IMR-90 (cell line): Measurements from ENCODE around the gene GRIPAP1. TPM values are rescaled to one million over a fixed set of nuclear protein-coding genes. Genes with fewer than 3 reads are reported as not detected.

Experiments
- ATAC-seq: fragments of 200-7000 bp; cut with Tn5 transposase; 2 replicates; pipeline ENCODE4 v1.9.1; 2020; ENCODE audit warnings: low read depth, mild to moderate bottlenecking, moderate library complexity
- BruUV-seq: library from RNA; stranded (reverse); fragments of 400-500 nt; replicated peaks from 2 replicates; lab custom pipeline; 2021; lab: Mats Ljungman, UMichigan
- CTCF ChIA-PET: fragments of 300-600 bp; formaldehyde crosslinking; extraction: SDS; loops from one replicate; lab custom pipeline; 2021; ENCODE audit warnings: antibody characterized with exemption; lab: Yijun Ruan, JAX
- POLR2A ChIA-PET: fragments of 300-600 bp; sonication (Branson Sonifier 250); formaldehyde crosslinking; loops from one replicate; lab custom pipeline; 2022; ENCODE audit warnings: antibody characterized with exemption; ENCODE audit not compliant: unreplicated experiment; lab: Charles Lee
- DNase-seq: peaks from one replicate; pipeline ENCODE4 v3.0.0; 2013
- H2AFZ ChIP-seq: replicated peaks from 2 replicates; pipeline ENCODE3; 2013; ENCODE audit warnings: low read length, mild to moderate bottlenecking; ENCODE audit not compliant: poor library complexity
- H2AK5ac ChIP-seq: 2 replicates; pipeline ENCODE4 v1.6.1; 2013; ENCODE audit warnings: low read depth, low read length, inconsistent platforms
- H2AK9ac ChIP-seq: replicated peaks from 2 replicates; pipeline ENCODE3; 2013; ENCODE audit warnings: mild to moderate bottlenecking, low read depth, low read length, moderate library complexity; ENCODE audit not compliant: poor library complexity
- H2BK120ac ChIP-seq: 2 replicates; pipeline ENCODE4 v1.6.1; 2013; ENCODE audit warnings: low read depth, low read length, inconsistent platforms
- H2BK15ac ChIP-seq: 3 replicates; pipeline ENCODE4 v1.6.1; 2013; ENCODE audit warnings: low read depth, low read length, inconsistent platforms
- H2BK20ac ChIP-seq: 2 replicates; pipeline ENCODE4 v1.6.1; 2013; ENCODE audit warnings: low read depth, mild to moderate bottlenecking, inconsistent platforms, low read length, moderate library complexity
- H2BK5ac ChIP-seq: 2 replicates; pipeline ENCODE4 v1.6.1; 2013; ENCODE audit warnings: mild to moderate bottlenecking, low read depth, low read length, inconsistent platforms; ENCODE audit not compliant: poor library complexity, severe bottlenecking
- H3K14ac ChIP-seq: replicated peaks from 2 replicates; pipeline ENCODE4 v1.6.1; 2013; ENCODE audit warnings: low read depth, low read length, inconsistent platforms
- H3K18ac ChIP-seq: 2 replicates; pipeline ENCODE4 v1.6.1; 2013; ENCODE audit warnings: low read depth, low read length, control low read depth
- H3K23ac ChIP-seq: 2 replicates; pipeline ENCODE4 v1.6.1; 2013; ENCODE audit warnings: low read depth, low read length, inconsistent platforms
- H3K27ac ChIP-seq: 2 replicates; pipeline ENCODE4 v1.5.1; 2013; ENCODE audit warnings: mild to moderate bottlenecking, control low read depth, low read length; ENCODE audit not compliant: insufficient read depth
- H3K27me3 ChIP-seq: 2 replicates; pipeline ENCODE4 v1.6.1; 2013; ENCODE audit warnings: low read length; ENCODE audit not compliant: control insufficient read depth, insufficient read depth
- H3K36me3 ChIP-seq: 2 replicates; pipeline ENCODE4 v1.6.1; 2013; ENCODE audit warnings: low read length, mixed read lengths; ENCODE audit not compliant: control insufficient read depth, insufficient read depth
- H3K4ac ChIP-seq: 2 replicates; pipeline ENCODE4 v1.6.1; 2013; ENCODE audit warnings: low read depth, low read length, inconsistent platforms
- H3K4me1 ChIP-seq: 2 replicates; pipeline ENCODE4 v1.6.1; 2013; ENCODE audit warnings: low read length, mixed read lengths; ENCODE audit not compliant: control insufficient read depth, insufficient read depth
- H3K4me2 ChIP-seq: 2 replicates; pipeline ENCODE4 v1.6.1; 2013; ENCODE audit warnings: low read depth, mild to moderate bottlenecking, control low read depth, low read length, moderate library complexity
- H3K4me3 ChIP-seq: 2 replicates; pipeline ENCODE4 v1.5.1; 2013; ENCODE audit warnings: low read depth, mild to moderate bottlenecking, control low read depth, low read length, moderate library complexity; ENCODE audit not compliant: insufficient read depth
- H3K56ac ChIP-seq: 2 replicates; pipeline ENCODE4 v1.6.1; 2013; ENCODE audit warnings: low read length, inconsistent platforms; ENCODE audit not compliant: insufficient read depth; ENCODE audit errors: extremely low read depth
- H3K79me1 ChIP-seq, 2 experiments: 2 replicates each; pipeline ENCODE4 v1.6.1; 2013; ENCODE audit warnings: low read length in 2 of 2, inconsistent platforms in 1 of 2, low read depth in 1 of 2
- H3K9ac ChIP-seq: 2 replicates; pipeline ENCODE4 v1.6.1; 2013; ENCODE audit warnings: low read depth, low read length, control low read depth
- H3K9me1 ChIP-seq: 2 replicates; pipeline ENCODE4 v1.6.1; 2013; ENCODE audit warnings: low read length, inconsistent platforms; ENCODE audit not compliant: insufficient read depth
- H3K9me3 ChIP-seq: 2 replicates; pipeline ENCODE4 v1.6.1; 2013; ENCODE audit warnings: low read length; ENCODE audit not compliant: control insufficient read depth, insufficient read depth
- H4K20me1 ChIP-seq: 2 replicates; pipeline ENCODE4 v1.6.1; 2013; ENCODE audit warnings: low read length, inconsistent platforms; ENCODE audit not compliant: insufficient read depth
- H4K5ac ChIP-seq: 2 replicates; pipeline ENCODE4 v1.6.1; 2013; ENCODE audit warnings: mild to moderate bottlenecking, low read depth, low read length, control low read depth
- H4K8ac ChIP-seq, 2 experiments: 2 replicates each; pipeline ENCODE4 v1.6.1; 2013; ENCODE audit warnings: low read depth in 2 of 2, low read length in 2 of 2, control low read depth in 1 of 2, inconsistent platforms in 1 of 2
- H4K91ac ChIP-seq: 2 replicates; pipeline ENCODE4 v1.6.1; 2013; ENCODE audit warnings: low read depth, low read length, inconsistent platforms; ENCODE audit not compliant: insufficient read depth
- CEBPB ChIP-seq: IDR thresholded peaks from 2 replicates; pipeline ENCODE4 v1.6.1; 2012; ENCODE audit warnings: low read depth, low read length, improper control_type of control experiment
- CHD1 ChIP-seq: IDR thresholded peaks from 2 replicates; pipeline ENCODE4 v1.6.1; 2012; ENCODE audit warnings: low read depth, low read length, improper control_type of control experiment
- FOS ChIP-seq: fragments of 150-350 bp; IDR thresholded peaks from 2 replicates; pipeline ENCODE4 v1.6.1; 2016; ENCODE audit warnings: low read depth, low read length
- MAFK ChIP-seq: IDR thresholded peaks from 2 replicates; pipeline ENCODE4 v1.6.1; 2012; ENCODE audit warnings: low read depth, low read length, improper control_type of control experiment
- MAZ ChIP-seq: IDR thresholded peaks from 2 replicates; pipeline ENCODE4 v1.6.1; 2012; ENCODE audit warnings: low read depth, mild to moderate bottlenecking, low read length, improper control_type of control experiment, moderate library complexity, borderline replicate concordance
- NFE2L2 ChIP-seq: fragments of 150-350 bp; IDR thresholded peaks from 2 replicates; pipeline ENCODE4 v1.6.1; 2016; ENCODE audit warnings: low read depth, mild to moderate bottlenecking, low read length
- POLR2A ChIP-seq: IDR thresholded peaks from 2 replicates; pipeline ENCODE4 v1.6.1; 2012; ENCODE audit warnings: mild to moderate bottlenecking, low read depth, low read length
- RAD21 ChIP-seq: IDR thresholded peaks from 2 replicates; pipeline ENCODE4 v1.6.1; 2012; ENCODE audit warnings: low read length, improper control_type of control experiment
- RCOR1 ChIP-seq: IDR thresholded peaks from 2 replicates; pipeline ENCODE4 v1.6.1; 2012; ENCODE audit warnings: mild to moderate bottlenecking, low read length, improper control_type of control experiment; ENCODE audit not compliant: insufficient replicate concordance
- SMC3 ChIP-seq: fragments of 150-350 bp; IDR thresholded peaks from 2 replicates; pipeline ENCODE4 v1.6.1; 2016; ENCODE audit warnings: low read depth, mild to moderate bottlenecking, antibody characterized with exemption, low read length, moderate library complexity
- WGBS, 2 experiments: methylation state at CpG; one replicate each; pipeline versions ENCODE4 v1.1.5 to v1.1.7; 2013; ENCODE audit warnings: missing lambda C conversion rate in 2 of 2; ENCODE audit not compliant: insufficient read length in 1 of 2; ENCODE audit errors: extremely low coverage in 2 of 2; 5-methylcytosine and 5-hydroxymethylcytosine counted together
- dilution Hi-C: fragments of 300-500 bp; cut with HindIII; formaldehyde crosslinking; loops from one replicate; pipeline ENCODE4 v1.14.3; 2018; ENCODE audit warnings: low sequenced_read_pairs; ENCODE audit not compliant: unreplicated experiment
- in situ Hi-C: fragments of 300-500 bp; cut with MboI; formaldehyde crosslinking; loops from 3 replicates; pipeline ENCODE4 v1.14.3; 2019; ENCODE audit warnings: low sequenced_read_pairs, inconsistent platforms, mixed read lengths
- intact Hi-C: fragments of 100-400 bp; cut with micrococcal nuclease; formaldehyde crosslinking; loops from 2 replicates; pipeline ENCODE4 v1.10.0; 2022
- polyA plus RNA-seq, 3 experiments: library from polyadenylated mRNA; depleted of rRNA; stranded (reverse); fragments of >200 nt; gene quantifications; 2 replicates each; pipeline ENCODE4 v1.2.3, GENCODE V29; 2012; ENCODE audit warnings: low replicate concordance in 1 of 3
- total RNA-seq: library from RNA; depleted of rRNA; stranded (reverse); fragments of >200 nt; gene quantifications from 2 replicates; pipeline ENCODE4 v1.2.3, GENCODE V29; 2012
- TF ChIP-seq, protein P1 (sequence below): conservative IDR thresholded peaks from 2 replicates; pipeline ENCODE4 v1.5.1; 2012; ENCODE audit warnings: mild to moderate bottlenecking, low read depth, low read length, improper control_type of control experiment
- TF ChIP-seq, protein P2 (sequence below): fragments of 150-350 bp; IDR thresholded peaks from 2 replicates; pipeline ENCODE4 v1.6.1; 2016; ENCODE audit warnings: low read depth, mild to moderate bottlenecking, low read length, moderate library complexity, borderline replicate concordance
- TF ChIP-seq, protein P3 (sequence below): fragments of 150-350 bp; IDR thresholded peaks from 2 replicates; pipeline ENCODE4 v1.6.1; 2017; ENCODE audit warnings: mild to moderate bottlenecking, antibody characterized with exemption, low read length, low read depth

GRIPAP1 gene
- total and polyA plus RNA-seq, 2 of the 4 experiments (the other 2 are of a cell fraction), result 17.9 to 25.0 TPM

DNA sequence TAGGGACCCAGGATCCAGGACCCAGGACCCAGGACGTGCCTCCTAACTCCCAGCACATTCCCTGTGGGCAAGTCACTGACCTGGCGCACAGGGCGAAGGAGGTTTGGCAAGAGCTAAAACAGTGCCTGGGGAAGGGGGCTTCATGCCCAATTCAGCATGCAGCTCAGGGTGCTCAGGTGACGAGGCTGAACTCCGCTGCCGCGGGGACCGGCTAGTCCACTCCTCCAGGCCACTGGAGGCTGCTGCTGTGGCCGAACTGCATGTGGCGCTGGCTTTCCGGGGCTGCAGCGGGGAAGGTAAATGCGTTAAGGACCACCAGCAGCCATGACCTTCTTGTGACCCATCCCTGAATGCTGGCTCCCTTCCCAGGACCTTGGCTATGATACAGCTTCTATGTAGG is 78.3 kb downstream of the GRIPAP1 start:
- 81% methylated on average over 6 of the region's 13 CpGs; no CpG with 5 or more reads in 1 of the 2 experiments for WGBS, 2 experiments
- intact Hi-C loops, result no loop called here

More for the DNA sequence above, 78.3 kb downstream of the GRIPAP1 start:
- no peak overlapping the region for H3K9ac ChIP-seq
- H3K4ac ChIP-seq, result no peak overlapping the region
- H3K27ac ChIP-seq, result no peak overlapping the region
- no peaks in the 10 kb centered on the region; the same call in 1 of the 2 replicates for H3K9me3 ChIP-seq
- H4K5ac ChIP-seq, result no peak overlapping the region
- no peak overlapping the region for H3K4me2 ChIP-seq
- in situ Hi-C loops (no loop called here), dilution Hi-C loops (no loop called here)
- no peak overlapping the region for H2AK5ac ChIP-seq
- H4K20me1 ChIP-seq, result peaks cover 16% of the 10 kb centered on the region; the same call in 1 of the 2 replicates
- H3K36me3 ChIP-seq, result peaks cover 26% of the 10 kb centered on the region
- ChIA-PET POLR2A (no interaction called here), CTCF (no interaction called here)
- H3K14ac ChIP-seq, result no peak overlapping the region
- H2AFZ ChIP-seq, result no peak overlapping the region
- H3K23ac ChIP-seq, result no peak overlapping the region
- H3K27me3 ChIP-seq, result no peaks in the 10 kb centered on the region
- no TSS peak for BruUV-seq
- H3K4me3 ChIP-seq, result no peak overlapping the region
- H3K4me1 ChIP-seq, result peaks cover 3% of the 10 kb centered on the region; the same call in 1 of the 2 replicates
- no peak overlapping the region for H2BK15ac ChIP-seq
- no peak for TF ChIP-seq RAD21
- TF ChIP-seq, protein P1, sequence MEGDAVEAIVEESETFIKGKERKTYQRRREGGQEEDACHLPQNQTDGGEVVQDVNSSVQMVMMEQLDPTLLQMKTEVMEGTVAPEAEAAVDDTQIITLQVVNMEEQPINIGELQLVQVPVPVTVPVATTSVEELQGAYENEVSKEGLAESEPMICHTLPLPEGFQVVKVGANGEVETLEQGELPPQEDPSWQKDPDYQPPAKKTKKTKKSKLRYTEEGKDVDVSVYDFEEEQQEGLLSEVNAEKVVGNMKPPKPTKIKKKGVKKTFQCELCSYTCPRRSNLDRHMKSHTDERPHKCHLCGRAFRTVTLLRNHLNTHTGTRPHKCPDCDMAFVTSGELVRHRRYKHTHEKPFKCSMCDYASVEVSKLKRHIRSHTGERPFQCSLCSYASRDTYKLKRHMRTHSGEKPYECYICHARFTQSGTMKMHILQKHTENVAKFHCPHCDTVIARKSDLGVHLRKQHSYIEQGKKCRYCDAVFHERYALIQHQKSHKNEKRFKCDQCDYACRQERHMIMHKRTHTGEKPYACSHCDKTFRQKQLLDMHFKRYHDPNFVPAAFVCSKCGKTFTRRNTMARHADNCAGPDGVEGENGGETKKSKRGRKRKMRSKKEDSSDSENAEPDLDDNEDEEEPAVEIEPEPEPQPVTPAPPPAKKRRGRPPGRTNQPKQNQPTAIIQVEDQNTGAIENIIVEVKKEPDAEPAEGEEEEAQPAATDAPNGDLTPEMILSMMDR, result no peak
- TF ChIP-seq, protein P2, sequence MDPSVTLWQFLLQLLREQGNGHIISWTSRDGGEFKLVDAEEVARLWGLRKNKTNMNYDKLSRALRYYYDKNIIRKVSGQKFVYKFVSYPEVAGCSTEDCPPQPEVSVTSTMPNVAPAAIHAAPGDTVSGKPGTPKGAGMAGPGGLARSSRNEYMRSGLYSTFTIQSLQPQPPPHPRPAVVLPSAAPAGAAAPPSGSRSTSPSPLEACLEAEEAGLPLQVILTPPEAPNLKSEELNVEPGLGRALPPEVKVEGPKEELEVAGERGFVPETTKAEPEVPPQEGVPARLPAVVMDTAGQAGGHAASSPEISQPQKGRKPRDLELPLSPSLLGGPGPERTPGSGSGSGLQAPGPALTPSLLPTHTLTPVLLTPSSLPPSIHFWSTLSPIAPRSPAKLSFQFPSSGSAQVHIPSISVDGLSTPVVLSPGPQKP, result no peak
- TF ChIP-seq FOS, result no peak
- no peak for TF ChIP-seq NFE2L2
- TF ChIP-seq RCOR1, result no peak
- no peak for TF ChIP-seq CHD1
- no peak for TF ChIP-seq MAZ
- TF ChIP-seq POLR2A, result no peak
- no peak for TF ChIP-seq CEBPB
- TF ChIP-seq, protein P3, sequence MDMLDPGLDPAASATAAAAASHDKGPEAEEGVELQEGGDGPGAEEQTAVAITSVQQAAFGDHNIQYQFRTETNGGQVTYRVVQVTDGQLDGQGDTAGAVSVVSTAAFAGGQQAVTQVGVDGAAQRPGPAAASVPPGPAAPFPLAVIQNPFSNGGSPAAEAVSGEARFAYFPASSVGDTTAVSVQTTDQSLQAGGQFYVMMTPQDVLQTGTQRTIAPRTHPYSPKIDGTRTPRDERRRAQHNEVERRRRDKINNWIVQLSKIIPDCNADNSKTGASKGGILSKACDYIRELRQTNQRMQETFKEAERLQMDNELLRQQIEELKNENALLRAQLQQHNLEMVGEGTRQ, result no peak
- TF ChIP-seq MAFK, result no peak
- TF ChIP-seq SMC3, result no peak
- H4K8ac ChIP-seq, result no peak overlapping the region
- no peak overlapping the region for H3K18ac ChIP-seq
- no peak for DNase-seq
- no peak overlapping the region for H4K91ac ChIP-seq
- ATAC-seq, result no peak
- H2BK20ac ChIP-seq, result no peak overlapping the region
- no peak overlapping the region for H2BK5ac ChIP-seq
- peak overlapping the region; percentile 16 for H2AK9ac ChIP-seq
- no peak overlapping the region for H2BK120ac ChIP-seq
- peaks cover 2 to 8% of the 10 kb centered on the region in 2 experiments; a peak in 3 of 4 replicates for H3K79me1 ChIP-seq
- no peak overlapping the region for H3K56ac ChIP-seq
- H3K9me1 ChIP-seq, result no peaks in the 10 kb centered on the region; the same call in 1 of the 2 replicates
